Measurements from ENCODE around the gene TLR10.

- TF ChIP-seq, protein P1, sequence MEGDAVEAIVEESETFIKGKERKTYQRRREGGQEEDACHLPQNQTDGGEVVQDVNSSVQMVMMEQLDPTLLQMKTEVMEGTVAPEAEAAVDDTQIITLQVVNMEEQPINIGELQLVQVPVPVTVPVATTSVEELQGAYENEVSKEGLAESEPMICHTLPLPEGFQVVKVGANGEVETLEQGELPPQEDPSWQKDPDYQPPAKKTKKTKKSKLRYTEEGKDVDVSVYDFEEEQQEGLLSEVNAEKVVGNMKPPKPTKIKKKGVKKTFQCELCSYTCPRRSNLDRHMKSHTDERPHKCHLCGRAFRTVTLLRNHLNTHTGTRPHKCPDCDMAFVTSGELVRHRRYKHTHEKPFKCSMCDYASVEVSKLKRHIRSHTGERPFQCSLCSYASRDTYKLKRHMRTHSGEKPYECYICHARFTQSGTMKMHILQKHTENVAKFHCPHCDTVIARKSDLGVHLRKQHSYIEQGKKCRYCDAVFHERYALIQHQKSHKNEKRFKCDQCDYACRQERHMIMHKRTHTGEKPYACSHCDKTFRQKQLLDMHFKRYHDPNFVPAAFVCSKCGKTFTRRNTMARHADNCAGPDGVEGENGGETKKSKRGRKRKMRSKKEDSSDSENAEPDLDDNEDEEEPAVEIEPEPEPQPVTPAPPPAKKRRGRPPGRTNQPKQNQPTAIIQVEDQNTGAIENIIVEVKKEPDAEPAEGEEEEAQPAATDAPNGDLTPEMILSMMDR (IDR thresholded peaks at IDR 0.05) = peak; percentile 61 to 76 (median 70)
- TF ChIP-seq EP300 (IDR thresholded peaks at IDR 0.05) = peak in 1 of 2 donors; percentile 4
- TF ChIP-seq POLR2A (IDR thresholded peaks at IDR 0.05) = peak in 1 of 2 donors; percentile 30
Observed at GRCh38 chr4:38804654-38805295, 22.0 kb upstream of the TLR10 start, which contains the start of gene TLR1.

Measured in tibial nerve (tissue), 4 donors.